Endothelial cell of umbilical vein (primary cell): ENCODE results near the gene AVPR1A. TPM values are rescaled to one million over a fixed set of nuclear protein-coding genes. Genes with fewer than 3 reads are reported as not detected.

Experiments
- BruUV-seq: library from RNA; stranded (reverse); fragments of 400-500 nt; replicated peaks from 2 replicates; lab custom pipeline; 2021; lab: Mats Ljungman, UMichigan
- CTCF ChIA-PET: fragments of 300-600, 350-600 bp; sonication (Branson Sonifier 250); formaldehyde crosslinking; loops from one replicate; lab custom pipeline; 2021; ENCODE audit warnings: antibody characterized with exemption, inconsistent platforms; lab: Charles Lee
- POLR2A ChIA-PET: fragments of 300-600, 350-600 bp; sonication (Branson Sonifier 250); formaldehyde crosslinking; loops from one replicate; lab custom pipeline; 2021; ENCODE audit warnings: antibody characterized with exemption, inconsistent platforms; lab: Charles Lee
- DNase-seq: peaks from one replicate; pipeline ENCODE4 v3.0.0-alpha.2; 2011; ENCODE audit warnings: low read depth, low spot score
- FAIRE-seq: peaks from 2 replicates; lab custom pipeline; 2011; peaks lifted over from hg19 to GRCh38; lab: Jason Lieb, UNC
- H2AFZ ChIP-seq: 2 replicates; pipeline ENCODE4 v1.6.0; 2012; ENCODE audit warnings: low read depth, low read length, control low read depth, inconsistent platforms
- H3K27ac ChIP-seq: 2 replicates; pipeline ENCODE4 v1.5.1; 2011; ENCODE audit warnings: low read depth, mild to moderate bottlenecking, control low read depth, low read length, moderate library complexity; ENCODE audit not compliant: insufficient read depth
- H3K27me3 ChIP-seq, 2 experiments: 2 replicates each; pipeline versions ENCODE4 v1.6.0 to v1.6.1; 2011; ENCODE audit warnings: low read length in 2 of 2, mixed read lengths in 1 of 2; ENCODE audit not compliant: control insufficient read depth in 2 of 2, insufficient read depth in 2 of 2
- H3K36me3 ChIP-seq, 2 experiments: 2 replicates in 1 of 2; 3 replicates in 1 of 2; pipeline ENCODE4 v1.5.1; 2011; ENCODE audit warnings: low read length in 2 of 2, mild to moderate bottlenecking in 1 of 2, moderate library complexity in 1 of 2; ENCODE audit not compliant: control insufficient read depth in 2 of 2, insufficient read depth in 2 of 2; ENCODE audit errors: extremely low read depth in 1 of 2
- H3K4me1 ChIP-seq: 3 replicates; pipeline ENCODE4 v1.5.1; 2011; ENCODE audit warnings: mild to moderate bottlenecking, low read length; ENCODE audit not compliant: control insufficient read depth, insufficient read depth; ENCODE audit errors: extremely low read depth
- H3K4me2 ChIP-seq: 2 replicates; pipeline ENCODE4 v1.6.1; 2011; ENCODE audit warnings: low read length, control low read depth, mixed read lengths; ENCODE audit not compliant: insufficient read depth
- H3K4me3 ChIP-seq, 3 experiments: fragments of 200-600 bp in 1 of 3; sonication (generic), shearing (Covaris generic) in 1 of 3; replicated peaks in 1 of 3; 2 replicates each; pipeline ENCODE4 v1.5.1; 2011 to 2016; ENCODE audit warnings: control low read depth in 3 of 3, low read length in 3 of 3, mild to moderate bottlenecking in 2 of 3, inconsistent platforms in 1 of 3, low read depth in 1 of 3, moderate library complexity in 1 of 3; ENCODE audit not compliant: insufficient read depth in 1 of 3
- H3K79me2 ChIP-seq: 2 replicates; pipeline ENCODE4 v1.6.0; 2012; ENCODE audit warnings: low read length, inconsistent platforms; ENCODE audit not compliant: control insufficient read depth, insufficient read depth
- H3K9ac ChIP-seq: replicated peaks from 2 replicates; pipeline ENCODE3; 2011; ENCODE audit warnings: low read length, control low read depth; ENCODE audit not compliant: insufficient read depth; ENCODE audit errors: extremely low read depth
- H3K9me1 ChIP-seq: replicated peaks from 3 replicates; pipeline ENCODE4 v1.6.0; 2011; ENCODE audit warnings: mild to moderate bottlenecking, low read length; ENCODE audit not compliant: control insufficient read depth, insufficient read depth; ENCODE audit errors: extremely low read depth
- H3K9me3 ChIP-seq: replicated peaks from 2 replicates; pipeline ENCODE4 v1.5.1; 2012; ENCODE audit warnings: low read length, inconsistent platforms; ENCODE audit not compliant: control insufficient read depth, insufficient read depth
- H4K20me1 ChIP-seq: replicated peaks from 2 replicates; pipeline ENCODE3; 2011; ENCODE audit warnings: mild to moderate bottlenecking, low read length; ENCODE audit not compliant: control insufficient read depth, insufficient read depth; ENCODE audit errors: extremely low read depth
- EZH2 ChIP-seq: IDR thresholded peaks from 2 replicates; pipeline ENCODE4 v1.6.1; 2012; ENCODE audit warnings: borderline replicate concordance, low read depth, mild to moderate bottlenecking, moderate library complexity, low read length, inconsistent platforms; ENCODE audit not compliant: severe bottlenecking
- FOS ChIP-seq: IDR thresholded peaks from 2 replicates; pipeline ENCODE4 v1.6.1; 2011; ENCODE audit warnings: mild to moderate bottlenecking, low read length, moderate library complexity, borderline replicate concordance; ENCODE audit not compliant: insufficient read depth
- GATA2 ChIP-seq: IDR thresholded peaks from 2 replicates; pipeline ENCODE4 v1.7.0; 2011; ENCODE audit warnings: low read depth, mild to moderate bottlenecking, moderate library complexity, mixed read lengths, low read length; ENCODE audit not compliant: insufficient read length, insufficient read depth
- JUN ChIP-seq: IDR thresholded peaks from 2 replicates; pipeline ENCODE4 v1.6.1; 2011; ENCODE audit warnings: borderline replicate concordance, low read depth; ENCODE audit not compliant: insufficient read length, insufficient read depth
- MYC ChIP-seq: IDR thresholded peaks from one replicate; pipeline ENCODE4 v1.6.1; 2011; ENCODE audit warnings: mild to moderate bottlenecking, low read depth, low read length
- POLR2A ChIP-seq: IDR thresholded peaks from 2 replicates; pipeline ENCODE4 v1.6.1; 2012; ENCODE audit warnings: low read depth, mild to moderate bottlenecking, control low read depth, low read length
- POLR2AphosphoS5 ChIP-seq: IDR thresholded peaks from 2 replicates; pipeline ENCODE4 v1.6.1; 2012; ENCODE audit warnings: low read depth, mild to moderate bottlenecking, control low read depth, low read length, moderate library complexity; ENCODE audit not compliant: insufficient read depth
- dilution Hi-C: fragments of 300-500 bp; cut with MboI; formaldehyde crosslinking; loops from one replicate; pipeline ENCODE4 v1.15.0; 2019; ENCODE audit warnings: low sequenced_read_pairs; ENCODE audit not compliant: extremely low pct_ligation_motif_present
- intact Hi-C: fragments of 100-400 bp; cut with micrococcal nuclease; formaldehyde crosslinking; loops from one replicate; pipeline ENCODE4 v1.10.0; 2022
- polyA plus RNA-seq, 4 experiments: library from polyadenylated mRNA; depleted of rRNA in 3 of 4; stranded (reverse) in 3 of 4; unstranded in 1 of 4; fragments of >200 nt; gene quantifications; 2 replicates each; pipeline versions ENCODE4 v1.2.1 to v1.2.3, GENCODE V29; 2011 to 2012; ENCODE audit warnings: missing spikeins in 1 of 4
- total RNA-seq: library from RNA; stranded (reverse); gene quantifications from 2 replicates; pipeline ENCODE4 v1.2.3, GENCODE V29; 2021
- TF ChIP-seq, protein P1 (sequence below): IDR thresholded peaks from 2 replicates; pipeline ENCODE4 v1.6.1; 2011; ENCODE audit not compliant: insufficient read depth, insufficient read length
- TF ChIP-seq, protein P2 (sequence below), 2 donors: IDR thresholded peaks; 1 replicate in 1 of 2; 2 replicates in 1 of 2; pipeline ENCODE4 v1.5.1; 2011; ENCODE audit warnings: low read length in 2 of 2, mild to moderate bottlenecking in 2 of 2, moderate library complexity in 2 of 2, control low read depth in 1 of 2, inconsistent platforms in 1 of 2, low read depth in 1 of 2; ENCODE audit not compliant: insufficient read depth in 1 of 2; ENCODE audit errors: extremely low read depth in 1 of 2

Gene AVPR1A
- total and polyA plus RNA-seq, 2 donors (not counting 3 experiments of a cell fraction or from before 2014, with no cell fraction given), result not detected

DNA sequence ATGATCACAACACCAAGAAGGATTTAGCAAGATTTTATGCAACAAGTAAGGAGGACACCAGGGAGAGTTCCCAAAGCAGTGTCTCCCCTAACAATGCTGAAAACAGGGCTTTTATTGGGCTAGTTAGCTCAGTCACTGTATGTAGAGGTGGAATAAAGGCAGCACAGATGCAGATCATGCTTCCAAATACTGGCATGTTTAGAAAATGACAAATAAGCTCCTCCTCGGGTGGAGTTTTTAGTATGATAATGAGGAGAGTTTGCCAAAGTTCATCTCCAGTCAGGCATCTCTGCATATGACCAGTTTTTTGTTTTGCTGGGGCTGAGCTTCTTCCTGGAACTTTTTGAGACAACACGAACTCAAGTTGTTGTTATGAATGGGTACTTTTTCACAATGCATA is 4.4 kb upstream of the AVPR1A start:
- FAIRE-seq, result no peak

DNA sequence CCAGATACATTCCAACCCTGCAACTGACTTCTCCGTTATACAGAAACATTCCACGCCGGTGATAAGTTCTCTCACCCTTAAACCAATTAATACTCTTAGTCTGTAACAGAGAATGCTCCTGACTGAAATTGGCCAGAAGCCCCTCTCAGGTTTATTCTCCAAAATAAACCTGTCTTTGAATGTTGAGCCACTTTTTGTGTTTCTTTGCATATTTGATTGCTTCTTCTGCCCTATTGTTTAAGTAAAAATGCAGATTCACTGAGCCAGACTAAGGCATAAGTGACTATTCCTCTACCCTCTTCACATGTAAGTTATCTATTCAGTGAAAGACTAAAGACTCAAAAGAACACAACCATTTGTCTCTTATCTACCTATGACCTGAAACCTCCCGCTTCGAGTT is 3.6 kb upstream of the AVPR1A start:
- no peak overlapping the region for H2AFZ ChIP-seq
- POLR2A ChIA-PET, result no interaction called here
- CTCF ChIA-PET, result no interaction called here
- H4K20me1 ChIP-seq, result no peaks in the 10 kb centered on the region
- DNase-seq (no peak), FAIRE-seq (no peak)
- intact Hi-C loops, result loop anchor here (5.0 kb wide), 1 partner anchor 268 kb away; no protein-coding TSS in a partner anchor
- H3K4me3 ChIP-seq, result no peak overlapping the region
- no peaks in the 10 kb centered on the region for H3K4me1 ChIP-seq
- H3K27ac ChIP-seq, result no peak overlapping the region
- no peaks in the 10 kb centered on the region for H3K36me3 ChIP-seq
- H3K9me1 ChIP-seq, result no peaks in the 10 kb centered on the region
- dilution Hi-C loops, result no loop called here
- TF ChIP-seq MYC, result no peak
- TF ChIP-seq, protein P1, sequence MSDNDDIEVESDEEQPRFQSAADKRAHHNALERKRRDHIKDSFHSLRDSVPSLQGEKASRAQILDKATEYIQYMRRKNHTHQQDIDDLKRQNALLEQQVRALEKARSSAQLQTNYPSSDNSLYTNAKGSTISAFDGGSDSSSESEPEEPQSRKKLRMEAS, result no peak
- no peak for TF ChIP-seq POLR2AphosphoS5
- no peak for TF ChIP-seq GATA2
- TF ChIP-seq, protein P2, sequence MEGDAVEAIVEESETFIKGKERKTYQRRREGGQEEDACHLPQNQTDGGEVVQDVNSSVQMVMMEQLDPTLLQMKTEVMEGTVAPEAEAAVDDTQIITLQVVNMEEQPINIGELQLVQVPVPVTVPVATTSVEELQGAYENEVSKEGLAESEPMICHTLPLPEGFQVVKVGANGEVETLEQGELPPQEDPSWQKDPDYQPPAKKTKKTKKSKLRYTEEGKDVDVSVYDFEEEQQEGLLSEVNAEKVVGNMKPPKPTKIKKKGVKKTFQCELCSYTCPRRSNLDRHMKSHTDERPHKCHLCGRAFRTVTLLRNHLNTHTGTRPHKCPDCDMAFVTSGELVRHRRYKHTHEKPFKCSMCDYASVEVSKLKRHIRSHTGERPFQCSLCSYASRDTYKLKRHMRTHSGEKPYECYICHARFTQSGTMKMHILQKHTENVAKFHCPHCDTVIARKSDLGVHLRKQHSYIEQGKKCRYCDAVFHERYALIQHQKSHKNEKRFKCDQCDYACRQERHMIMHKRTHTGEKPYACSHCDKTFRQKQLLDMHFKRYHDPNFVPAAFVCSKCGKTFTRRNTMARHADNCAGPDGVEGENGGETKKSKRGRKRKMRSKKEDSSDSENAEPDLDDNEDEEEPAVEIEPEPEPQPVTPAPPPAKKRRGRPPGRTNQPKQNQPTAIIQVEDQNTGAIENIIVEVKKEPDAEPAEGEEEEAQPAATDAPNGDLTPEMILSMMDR (IDR thresholded peaks at IDR 0.05; ENCODE audit: extremely low read depth in 1 of 2, insufficient read depth in 1 of 2, low read depth in 1 of 2, low read length in 2 of 2), result no peak
- TF ChIP-seq EZH2, result no peak
- TF ChIP-seq JUN, result no peak
- no peak for TF ChIP-seq FOS
- no peak for TF ChIP-seq POLR2A
- no peak overlapping the region for H3K4me2 ChIP-seq
- peaks cover 28 to 38% of the 10 kb centered on the region in 2 experiments for H3K27me3 ChIP-seq
- H3K9ac ChIP-seq, result no peak overlapping the region
- H3K9me3 ChIP-seq, result no peaks in the 10 kb centered on the region
- H3K79me2 ChIP-seq, result no peaks in the 10 kb centered on the region
- BruUV-seq, result no TSS peak

More for the DNA sequence above, 4.4 kb upstream of the AVPR1A start:
- Histone ChIP-seq H4K20me1 (no peaks in the 10 kb centered on the region), H3K9me1 (no peaks in the 10 kb centered on the region), H3K4me2 (no peak overlapping the region), H2AFZ (no peak overlapping the region), H3K36me3 (no peaks in the 10 kb centered on the region), H3K79me2 (no peaks in the 10 kb centered on the region), H3K4me1 (no peaks in the 10 kb centered on the region), H3K4me3 (no peak overlapping the region), H3K27me3 (peaks cover 21 to 30% of the 10 kb centered on the region in 2 experiments), H3K9me3 (no peaks in the 10 kb centered on the region), H3K27ac (no peak overlapping the region), H3K9ac (no peak overlapping the region)
- CTCF ChIA-PET, result no interaction called here
- POLR2A ChIA-PET, result no interaction called here
- DNase-seq, result no peak
- TF ChIP-seq, protein P1, result no peak
- no peak for TF ChIP-seq GATA2
- TF ChIP-seq MYC, result no peak
- TF ChIP-seq FOS, result no peak
- TF ChIP-seq, protein P2 (IDR thresholded peaks at IDR 0.05; ENCODE audit: extremely low read depth in 1 of 2, insufficient read depth in 1 of 2, low read depth in 1 of 2, low read length in 2 of 2), result no peak
- intact Hi-C loops, result no loop called here
- dilution Hi-C loops, result no loop called here
- BruUV-seq, result no TSS peak
